Natural killer cell (primary cell): ENCODE data around the gene CEACAM6. TPM values are rescaled to one million over a fixed set of nuclear protein-coding genes. Genes with fewer than 3 reads are reported as not detected.

ENCODE experiments used
- ATAC-seq, 3 donors: fragments of 150-1000 bp in 2 of 3; fragments of 200-7000 bp in 1 of 3; cut with Tn5 transposase; 1 replicate in 1 of 3; 2 replicates in 2 of 3; pipeline ENCODE4 v1.10.0; 2021; ENCODE audit warnings: mild to moderate bottlenecking in 2 of 3, moderate library complexity in 2 of 3
- DNase-seq, 2 donors: peaks; one replicate each; pipeline versions ENCODE4 v3.0.0 to v3.0.0-alpha.2; 2013 to 2021; ENCODE audit warnings: mixed read lengths in 1 of 2
- H3K27ac ChIP-seq: one replicate; pipeline ENCODE4 v1.5.1; 2013; ENCODE audit warnings: mild to moderate bottlenecking, low read length
- H3K27me3 ChIP-seq: one replicate; pipeline ENCODE4 v1.6.1; 2013; ENCODE audit warnings: low read length; ENCODE audit not compliant: control insufficient read depth, insufficient read depth
- H3K36me3 ChIP-seq: one replicate; pipeline ENCODE4 v1.6.1; 2013; ENCODE audit warnings: low read length; ENCODE audit not compliant: control insufficient read depth, insufficient read depth
- H3K4me1 ChIP-seq: one replicate; pipeline ENCODE4 v1.6.1; 2013; ENCODE audit warnings: low read length; ENCODE audit not compliant: control insufficient read depth, insufficient read depth
- H3K4me3 ChIP-seq: one replicate; pipeline ENCODE4 v1.5.1; 2013; ENCODE audit warnings: low read length
- H3K9me3 ChIP-seq: one replicate; pipeline ENCODE4 v1.6.1; 2013; ENCODE audit warnings: low read length; ENCODE audit not compliant: control insufficient read depth, insufficient read depth
- H3K27ac Mint-ChIP-seq, 2 donors: one replicate each; pipeline ENCODE4 v1.8.0; 2022; ENCODE audit warnings: mild to moderate bottlenecking in 2 of 2, mixed read lengths in 2 of 2, moderate library complexity in 1 of 2
- H3K27me3 Mint-ChIP-seq, 2 donors: one replicate each; pipeline ENCODE4 v1.8.0; 2022; ENCODE audit warnings: low read depth in 2 of 2, mixed read lengths in 2 of 2
- H3K36me3 Mint-ChIP-seq: one replicate; pipeline ENCODE4 v1.8.0; 2022; ENCODE audit warnings: mixed read lengths
- H3K4me1 Mint-ChIP-seq, 2 donors: one replicate each; pipeline ENCODE4 v1.8.0; 2022; ENCODE audit warnings: mixed read lengths in 2 of 2
- H3K4me3 Mint-ChIP-seq: one replicate; pipeline ENCODE4 v1.8.0; 2022; ENCODE audit warnings: mild to moderate bottlenecking, moderate library complexity, mixed read lengths
- H3K9me3 Mint-ChIP-seq, 2 donors: one replicate each; pipeline ENCODE4 v1.8.0; 2022; ENCODE audit warnings: mixed read lengths in 2 of 2
- WGBS: methylation state at CpG from one replicate; pipeline ENCODE4 v1.1.7; 2013; ENCODE audit warnings: missing lambda C conversion rate; ENCODE audit not compliant: insufficient coverage; 5-methylcytosine and 5-hydroxymethylcytosine counted together
- intact Hi-C: fragments of 100-400 bp; cut with micrococcal nuclease; formaldehyde crosslinking; loops from one replicate; pipeline ENCODE4 v1.14.2; 2022
- total RNA-seq, 4 donors: library from RNA; stranded (reverse); fragments of 120-200 nt in 1 of 4; gene quantifications; one replicate each; pipeline versions ENCODE4 v1.2.3 to v1.2.4, GENCODE V29; 2013 to 2022
- TF ChIP-seq, protein P1 (sequence below): fragments of 200-600 bp; IDR thresholded peaks from one replicate; pipeline ENCODE4 v1.8.0; 2022; ENCODE audit warnings: antibody characterized with exemption

The CEACAM6 gene
- total RNA-seq, 3 donors from 2014 or later (not counting 1 experiment from before 2014, with no cell fraction given) = not detected

DNA sequence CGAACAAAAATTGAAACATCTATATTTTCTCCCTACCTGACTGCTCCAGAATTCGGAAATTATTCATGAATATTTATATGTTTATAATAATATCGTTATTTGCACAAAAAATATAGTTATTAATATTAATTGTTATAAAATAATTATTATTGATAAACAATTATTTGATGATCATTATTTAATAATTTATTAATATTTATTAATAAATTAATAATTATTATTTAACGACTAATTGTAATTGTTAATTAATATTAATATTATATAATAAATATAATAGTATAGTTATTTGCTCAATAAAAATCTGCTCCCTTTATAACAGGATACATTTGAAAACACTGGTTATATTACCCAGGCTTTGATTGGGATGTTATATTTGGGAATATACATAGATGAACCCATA is 14.3 kb downstream of the CEACAM6 start:
- Histone ChIP-seq H3K36me3 (no peaks in the 10 kb centered on the region), H3K9me3 (no peaks in the 10 kb centered on the region), H3K27me3 (no peaks in the 10 kb centered on the region), H3K27ac (no peak overlapping the region), H3K4me1 (peaks cover 3% of the 10 kb centered on the region), H3K4me3 (no peak overlapping the region)
- Mint-ChIP-seq H3K4me1 (no peaks in the 10 kb centered on the region), H3K36me3 (no peaks in the 10 kb centered on the region), H3K27ac (no peak overlapping the region), H3K27me3 (peaks cover 22 to 28% of the 10 kb centered on the region in 2 donors), H3K4me3 (no peak overlapping the region), H3K9me3 (no peaks in the 10 kb centered on the region)
- no peak for ATAC-seq
- DNase-seq = no peak
- TF ChIP-seq, protein P1, sequence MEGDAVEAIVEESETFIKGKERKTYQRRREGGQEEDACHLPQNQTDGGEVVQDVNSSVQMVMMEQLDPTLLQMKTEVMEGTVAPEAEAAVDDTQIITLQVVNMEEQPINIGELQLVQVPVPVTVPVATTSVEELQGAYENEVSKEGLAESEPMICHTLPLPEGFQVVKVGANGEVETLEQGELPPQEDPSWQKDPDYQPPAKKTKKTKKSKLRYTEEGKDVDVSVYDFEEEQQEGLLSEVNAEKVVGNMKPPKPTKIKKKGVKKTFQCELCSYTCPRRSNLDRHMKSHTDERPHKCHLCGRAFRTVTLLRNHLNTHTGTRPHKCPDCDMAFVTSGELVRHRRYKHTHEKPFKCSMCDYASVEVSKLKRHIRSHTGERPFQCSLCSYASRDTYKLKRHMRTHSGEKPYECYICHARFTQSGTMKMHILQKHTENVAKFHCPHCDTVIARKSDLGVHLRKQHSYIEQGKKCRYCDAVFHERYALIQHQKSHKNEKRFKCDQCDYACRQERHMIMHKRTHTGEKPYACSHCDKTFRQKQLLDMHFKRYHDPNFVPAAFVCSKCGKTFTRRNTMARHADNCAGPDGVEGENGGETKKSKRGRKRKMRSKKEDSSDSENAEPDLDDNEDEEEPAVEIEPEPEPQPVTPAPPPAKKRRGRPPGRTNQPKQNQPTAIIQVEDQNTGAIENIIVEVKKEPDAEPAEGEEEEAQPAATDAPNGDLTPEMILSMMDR = no peak
- intact Hi-C loops = no loop called here
- WGBS = no CpG with 5 or more reads among the region's 4 CpGs

DNA sequence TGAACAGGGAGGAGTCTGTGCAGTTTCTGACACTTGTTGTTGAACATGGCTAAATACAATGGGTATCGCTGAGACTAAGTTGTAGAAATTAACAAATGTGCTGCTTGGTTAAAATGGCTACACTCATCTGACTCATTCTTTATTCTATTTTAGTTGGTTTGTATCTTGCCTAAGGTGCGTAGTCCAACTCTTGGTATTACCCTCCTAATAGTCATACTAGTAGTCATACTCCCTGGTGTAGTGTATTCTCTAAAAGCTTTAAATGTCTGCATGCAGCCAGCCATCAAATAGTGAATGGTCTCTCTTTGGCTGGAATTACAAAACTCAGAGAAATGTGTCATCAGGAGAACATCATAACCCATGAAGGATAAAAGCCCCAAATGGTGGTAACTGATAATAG is 16.1 kb downstream of the CEACAM6 start:
- Histone ChIP-seq H3K4me1 (peaks cover 6% of the 10 kb centered on the region), H3K27me3 (no peaks in the 10 kb centered on the region), H3K9me3 (no peaks in the 10 kb centered on the region), H3K27ac (no peak overlapping the region), H3K36me3 (no peaks in the 10 kb centered on the region), H3K4me3 (no peak overlapping the region)
- H3K27ac Mint-ChIP-seq = no peak overlapping the region
- TF ChIP-seq, protein P1 = no peak
- H3K4me1 Mint-ChIP-seq = no peaks in the 10 kb centered on the region
- no peak for DNase-seq
- no peaks in the 10 kb centered on the region for H3K9me3 Mint-ChIP-seq
- H3K27me3 Mint-ChIP-seq = peaks cover 20 to 26% of the 10 kb centered on the region in 2 donors
- no CpG with 5 or more reads among the region's 2 CpGs for WGBS
- intact Hi-C loops = no loop called here
- H3K36me3 Mint-ChIP-seq = no peaks in the 10 kb centered on the region
- ATAC-seq = no peak
- no peak overlapping the region for H3K4me3 Mint-ChIP-seq

DNA sequence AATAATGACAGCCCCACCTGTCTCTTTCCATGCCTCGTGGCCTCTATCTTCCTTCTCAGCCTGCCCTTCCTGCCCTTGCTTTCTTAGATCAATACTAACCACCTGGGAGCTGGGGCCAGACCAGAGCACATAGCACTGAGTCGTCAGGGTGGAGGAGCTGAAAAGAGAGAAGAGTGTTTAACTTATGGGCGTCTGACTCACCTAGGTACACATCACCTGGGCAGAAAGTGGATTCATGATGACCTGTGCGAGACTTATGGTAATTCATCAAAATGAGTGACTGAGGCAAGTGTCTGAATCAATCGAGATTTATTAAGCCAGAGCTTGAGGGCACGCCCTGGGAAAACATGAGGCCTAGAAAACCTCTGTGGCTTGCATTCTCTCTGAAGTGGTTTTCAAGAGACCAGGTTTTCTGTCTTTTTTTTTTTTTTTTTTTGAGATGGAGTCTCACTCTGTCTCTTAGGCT is 19.2 kb downstream of the CEACAM6 start:
- Mint-ChIP-seq H3K36me3 (no peaks in the 10 kb centered on the region), H3K4me3 (no peak overlapping the region), H3K9me3 (no peaks in the 10 kb centered on the region), H3K4me1 (no peaks in the 10 kb centered on the region), H3K27me3 (peaks cover 20 to 37% of the 10 kb centered on the region in 2 donors), H3K27ac (no peak overlapping the region)
- 30% methylated on average over 6 of the region's 6 CpGs for WGBS
- Histone ChIP-seq H3K4me3 (no peak overlapping the region), H3K27me3 (peaks cover 2% of the 10 kb centered on the region), H3K27ac (no peak overlapping the region), H3K36me3 (no peaks in the 10 kb centered on the region), H3K4me1 (peaks cover 6% of the 10 kb centered on the region), H3K9me3 (no peaks in the 10 kb centered on the region)
- intact Hi-C loops = no loop called here
- TF ChIP-seq, protein P1 = no peak
- DNase-seq = peak in 1 of 2 donors; percentile 81
- ATAC-seq = no peak

DNA sequence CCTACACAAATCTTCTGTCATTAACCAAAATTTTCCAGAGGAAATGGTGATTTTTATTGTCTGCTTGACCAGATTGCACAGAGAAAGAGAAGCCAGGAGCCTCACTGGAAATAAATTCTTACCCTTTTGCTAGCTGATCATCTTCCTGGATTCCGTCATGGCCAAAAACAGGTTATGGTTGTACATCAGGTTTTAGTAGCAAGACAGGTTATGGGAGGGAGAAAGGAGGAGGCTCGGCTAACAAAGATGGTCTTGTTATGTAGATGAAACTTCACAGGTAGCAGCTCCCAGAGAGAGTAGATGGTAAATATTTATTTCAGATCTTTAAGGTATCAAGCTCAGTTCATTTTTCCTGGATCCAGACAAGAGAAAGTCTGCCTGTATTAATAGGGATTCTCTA is 21.4 kb downstream of the CEACAM6 start:
- H3K27me3 Mint-ChIP-seq = peaks cover 32 to 54% of the 10 kb centered on the region in 2 donors
- H3K27ac Mint-ChIP-seq = no peak overlapping the region
- intact Hi-C loops = no loop called here

More for the DNA sequence above, 21.4 kb downstream of the CEACAM6 start:
- H3K27ac ChIP-seq = no peak overlapping the region
- H3K27me3 ChIP-seq = peaks cover 2% of the 10 kb centered on the region
- Mint-ChIP-seq H3K4me3 (no peak overlapping the region), H3K4me1 (no peaks in the 10 kb centered on the region), H3K9me3 (no peaks in the 10 kb centered on the region), H3K36me3 (no peaks in the 10 kb centered on the region)
- no peak for DNase-seq
- no peaks in the 10 kb centered on the region for H3K36me3 ChIP-seq
- TF ChIP-seq, protein P1 = no peak
- peaks cover 6% of the 10 kb centered on the region for H3K4me1 ChIP-seq
- ATAC-seq = no peak
- WGBS = 92% methylated on average over 2 of the region's 2 CpGs
- H3K4me3 ChIP-seq = no peak overlapping the region
- no peaks in the 10 kb centered on the region for H3K9me3 ChIP-seq
